Naive thymus-derived CD4-positive, alpha-beta T cell (primary cell): Measurements from ENCODE around the gene HPS4. TPM values are rescaled to one million over a fixed set of nuclear protein-coding genes. Genes with fewer than 3 reads are reported as not detected.

Experiments
- ATAC-seq: fragments of 150-1000 bp; cut with Tn5 transposase; 2 replicates; pipeline ENCODE4 v1.10.0; 2021; ENCODE audit warnings: mild to moderate bottlenecking, moderate library complexity
- CTCF ChIA-PET: fragments of 350-600 bp; sonication (Branson Sonifier 250); formaldehyde crosslinking; loops from one replicate; lab custom pipeline; 2021; ENCODE audit warnings: antibody characterized with exemption; lab: Charles Lee
- POLR2A ChIA-PET: fragments of 350-600 bp; sonication (Branson Sonifier 250); formaldehyde crosslinking; loops from one replicate; lab custom pipeline; 2021; ENCODE audit warnings: antibody characterized with exemption, inconsistent platforms; lab: Charles Lee
- DNase-seq, 9 donors: peaks; one replicate each; pipeline versions ENCODE4 v3.0.0 to v3.0.0-alpha.2; 2020 to 2022; ENCODE audit warnings: mixed read lengths in 1 of 9
- H3K27ac ChIP-seq: one replicate; pipeline ENCODE4 v1.7.0; 2013; ENCODE audit warnings: mild to moderate bottlenecking, low read depth, low read length, moderate library complexity
- H3K27me3 ChIP-seq, 2 donors: one replicate each; pipeline ENCODE4 v1.7.0; 2013; ENCODE audit warnings: low read length in 2 of 2, mild to moderate bottlenecking in 2 of 2, moderate library complexity in 2 of 2; ENCODE audit not compliant: control insufficient read depth in 2 of 2, insufficient read depth in 2 of 2
- H3K36me3 ChIP-seq, 3 experiments: 1 replicate in 2 of 3; 2 replicates in 1 of 3; pipeline ENCODE4 v1.7.0; 2013; ENCODE audit warnings: low read length in 3 of 3, mild to moderate bottlenecking in 3 of 3, moderate library complexity in 1 of 3; ENCODE audit not compliant: insufficient read depth in 3 of 3, control insufficient read depth in 2 of 3
- H3K4me1 ChIP-seq, 2 donors: one replicate each; pipeline ENCODE4 v1.7.0; 2013; ENCODE audit warnings: low read length in 2 of 2, mild to moderate bottlenecking in 2 of 2, moderate library complexity in 1 of 2; ENCODE audit not compliant: control insufficient read depth in 2 of 2, insufficient read depth in 2 of 2
- H3K4me3 ChIP-seq: 2 replicates; pipeline ENCODE4 v1.7.0; 2013; ENCODE audit warnings: mild to moderate bottlenecking, low read length
- H3K9me3 ChIP-seq, 3 experiments: 1 replicate in 2 of 3; 2 replicates in 1 of 3; pipeline ENCODE4 v1.7.0; 2013; ENCODE audit warnings: low read length in 3 of 3; ENCODE audit not compliant: control insufficient read depth in 2 of 3
- H3K27ac Mint-ChIP-seq, 9 donors: one replicate each; pipeline ENCODE4 v1.8.0; 2020 to 2022; ENCODE audit warnings: mixed read lengths in 9 of 9, mild to moderate bottlenecking in 8 of 9, moderate library complexity in 5 of 9, inconsistent platforms in 2 of 9
- H3K27me3 Mint-ChIP-seq, 5 donors: one replicate each; pipeline ENCODE4 v1.8.0; 2021 to 2022; ENCODE audit warnings: mixed read lengths in 5 of 5, mild to moderate bottlenecking in 1 of 5
- H3K36me3 Mint-ChIP-seq, 5 donors: one replicate each; pipeline ENCODE4 v1.8.0; 2020 to 2022; ENCODE audit warnings: mixed read lengths in 5 of 5, mild to moderate bottlenecking in 3 of 5, inconsistent platforms in 1 of 5
- H3K4me1 Mint-ChIP-seq, 7 donors: one replicate each; pipeline ENCODE4 v1.8.0; 2020 to 2022; ENCODE audit warnings: mixed read lengths in 7 of 7, mild to moderate bottlenecking in 3 of 7, inconsistent platforms in 1 of 7
- H3K4me3 Mint-ChIP-seq, 10 donors: one replicate each; pipeline ENCODE4 v1.8.0; 2020 to 2022; ENCODE audit warnings: mild to moderate bottlenecking in 10 of 10, mixed read lengths in 10 of 10, moderate library complexity in 6 of 10, inconsistent platforms in 2 of 10
- H3K9me3 Mint-ChIP-seq, 11 donors: one replicate each; pipeline ENCODE4 v1.8.0; 2020 to 2022; ENCODE audit warnings: mixed read lengths in 11 of 11, mild to moderate bottlenecking in 4 of 11, inconsistent platforms in 1 of 11, moderate library complexity in 1 of 11
- intact Hi-C, 2 donors: fragments of 100-400 bp; cut with micrococcal nuclease; formaldehyde crosslinking; loops; one replicate each; pipeline ENCODE4 v1.15.1; 2023
- polyA plus RNA-seq, 2 donors: library from polyadenylated mRNA; unstranded; fragments of 300-500 nt; fragmentation: Illumina TruSeq; gene quantifications; one replicate each; pipeline ENCODE4 v1.2.3, GENCODE V29; 2021
- total RNA-seq, 6 experiments: library from RNA in 5 of 6; stranded (reverse) in 5 of 6; gene quantifications; 1 replicate in 5 of 6; 2 replicates in 1 of 6; pipeline ENCODE4 v1.2.3 and lab custom pipeline; 2021 to 2026

The HPS4 gene
- total and polyA plus RNA-seq, 7 experiments from 2014 or later = 21.5 to 64.3 (median 53.6) TPM

DNA sequence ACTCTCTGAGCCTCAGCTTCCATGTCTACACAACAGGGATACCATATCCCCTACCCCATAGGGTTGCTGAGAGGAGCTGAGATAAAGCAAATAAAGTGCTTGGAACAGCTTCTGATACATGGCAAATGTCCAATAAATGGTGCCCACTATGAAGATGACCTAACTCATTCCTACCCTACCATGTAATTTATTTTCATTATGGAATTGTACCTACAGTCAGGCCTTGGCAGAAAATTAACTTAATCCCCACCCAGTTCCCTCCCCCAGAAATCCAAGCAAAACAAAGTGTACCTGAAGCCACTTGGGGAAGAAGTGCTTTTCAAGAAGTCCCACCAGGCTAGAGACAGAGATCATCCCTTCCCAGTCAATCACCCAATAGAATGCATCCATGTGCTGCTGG, 10.9 kb upstream of the HPS4 start:
- no peaks in the 10 kb centered on the region for H3K9me3 ChIP-seq
- H3K4me1 ChIP-seq = no peaks in the 10 kb centered on the region
- peaks cover 16 to 93% (median 56%) of the 10 kb centered on the region in 3 experiments for H3K36me3 ChIP-seq
- H3K36me3 Mint-ChIP-seq = peaks cover 14 to 51% (median 27%) of the 10 kb centered on the region in 5 donors
- intact Hi-C loops = no loop called here
- H3K4me3 Mint-ChIP-seq = no peak overlapping the region
- H3K27me3 Mint-ChIP-seq = no peaks in the 10 kb centered on the region
- peaks cover 0 to 15% (median 0%) of the 10 kb centered on the region in 7 donors for H3K4me1 Mint-ChIP-seq
- H3K27me3 ChIP-seq = no peaks in the 10 kb centered on the region
- H3K27ac ChIP-seq = no peak overlapping the region
- POLR2A ChIA-PET = interaction anchor here (1.6 kb wide), 1 partner anchor 11 kb away, joined by 8 read pairs; the partner anchor contains the start of genes HPS4 and SRRD
- CTCF ChIA-PET = interaction anchor here (1.3 kb wide), 1 partner anchor 8 kb away, joined by 3 read pairs; no protein-coding TSS in a partner anchor
- no peaks in the 10 kb centered on the region for H3K9me3 Mint-ChIP-seq
- H3K4me3 ChIP-seq = no peak overlapping the region
- H3K27ac Mint-ChIP-seq = peak overlapping the region in 2 of 9 donors; percentile 6 to 32
- ATAC-seq (no peak), DNase-seq (no peak)

DNA sequence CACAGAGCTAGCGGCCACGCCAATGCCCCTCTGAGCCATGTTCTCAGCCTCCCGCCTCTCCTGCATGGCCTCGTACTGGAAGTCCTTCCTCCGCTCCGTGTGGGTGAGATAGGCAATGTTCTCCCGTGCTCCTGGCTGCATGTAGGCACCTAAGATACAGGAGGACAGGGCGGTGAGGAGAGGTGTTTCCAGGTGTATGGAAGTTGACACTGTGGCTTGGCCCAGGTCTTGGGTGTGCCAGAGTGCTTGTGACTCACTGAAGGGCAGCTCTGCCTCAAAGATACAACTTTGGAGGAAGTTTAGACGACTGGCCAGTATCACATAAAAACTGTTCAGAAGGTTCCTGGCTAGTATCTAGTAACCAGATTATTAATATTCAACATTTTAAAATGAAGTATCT, 8.6 kb upstream of the HPS4 start:
- ATAC-seq (no peak), DNase-seq (no peak)
- Histone ChIP-seq H3K4me3 (no peak overlapping the region), H3K4me1 (no peaks in the 10 kb centered on the region), H3K36me3 (peaks cover 19 to 98% (median 48%) of the 10 kb centered on the region in 3 experiments), H3K27me3 (no peaks in the 10 kb centered on the region), H3K9me3 (no peaks in the 10 kb centered on the region), H3K27ac (no peak overlapping the region)
- intact Hi-C loops = no loop called here
- H3K36me3 Mint-ChIP-seq = peaks cover 16 to 55% (median 29%) of the 10 kb centered on the region in 5 donors
- no peaks in the 10 kb centered on the region for H3K9me3 Mint-ChIP-seq
- ChIA-PET CTCF (no interaction called here), POLR2A (interaction anchor here (1.0 kb wide), 1 partner anchor 8 kb away, joined by 11 read pairs; the partner anchor contains the start of genes HPS4 and SRRD)
- H3K4me3 Mint-ChIP-seq = no peak overlapping the region
- peak overlapping the region in 1 of 9 donors; percentile 43 for H3K27ac Mint-ChIP-seq
- no peaks in the 10 kb centered on the region for H3K27me3 Mint-ChIP-seq
- H3K4me1 Mint-ChIP-seq = peaks cover 0 to 15% (median 0%) of the 10 kb centered on the region in 7 donors

DNA sequence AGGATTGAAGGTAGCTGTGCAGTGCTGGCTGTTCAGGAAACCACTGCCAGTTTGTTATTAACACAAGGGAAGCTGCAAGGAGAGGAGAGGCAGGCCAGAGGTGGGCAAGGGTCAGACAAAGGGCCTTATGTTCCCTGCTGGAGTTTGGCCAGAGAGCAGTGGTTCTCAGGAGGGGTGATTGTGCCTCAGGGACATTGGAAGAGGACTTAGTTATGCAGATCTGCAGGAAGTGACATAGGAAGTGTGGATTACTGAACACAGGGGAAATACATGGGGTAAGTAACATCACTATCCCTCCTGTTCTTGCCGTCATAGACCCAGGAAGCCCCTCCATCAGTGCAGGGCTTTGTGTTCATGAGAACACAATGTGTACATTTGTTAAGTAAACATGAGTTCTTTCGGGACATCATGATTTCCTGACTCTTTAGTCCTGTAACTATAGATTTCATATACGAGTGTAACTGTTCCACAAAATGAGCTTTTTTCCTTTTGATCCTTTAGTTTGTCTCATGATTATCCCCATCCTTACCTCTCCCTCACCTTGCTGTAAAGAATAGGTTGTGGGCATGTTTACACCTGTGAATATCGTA, 6.0 kb upstream of the HPS4 start:
- intact Hi-C loops = loop anchor here in 1 of 2 donors (10.0 kb wide), 1 partner anchor 1935 kb away; the partner anchor contains the start of genes GUCD1 and SNRPD3
- H3K4me1 ChIP-seq = peaks cover 5 to 8% of the 10 kb centered on the region in 2 donors
- H3K9me3 Mint-ChIP-seq = no peaks in the 10 kb centered on the region

DNA sequence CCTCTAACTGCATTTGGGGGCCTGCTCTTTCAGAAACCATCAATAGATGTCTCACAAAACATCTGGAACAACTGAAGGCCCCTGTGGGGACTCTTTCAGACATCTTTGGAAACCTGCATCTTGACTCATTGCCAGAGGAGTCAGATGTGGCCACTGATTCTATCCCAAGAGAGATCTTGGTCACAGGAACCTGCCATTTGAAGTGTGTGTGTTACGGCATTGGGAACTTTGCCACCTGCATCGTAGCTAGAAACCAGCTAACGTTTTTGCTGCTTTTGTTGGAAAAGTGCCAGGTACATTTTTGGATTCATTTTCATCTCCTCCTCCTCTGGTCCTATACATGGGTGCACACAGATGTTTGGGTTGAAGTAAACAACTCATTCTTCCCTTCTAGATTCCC, 4.4 kb upstream of the HPS4 start:
- Mint-ChIP-seq H3K36me3 (peaks cover 8 to 29% (median 12%) of the 10 kb centered on the region in 5 donors), H3K27me3 (no peaks in the 10 kb centered on the region), H3K9me3 (peaks cover 0 to 6% (median 0%) of the 10 kb centered on the region in 11 donors), H3K4me1 (peaks cover 12 to 34% (median 28%) of the 10 kb centered on the region in 7 donors), H3K4me3 (no peak overlapping the region), H3K27ac (peak overlapping the region in 2 of 9 donors; percentile 32 to 46)
- intact Hi-C loops = loop anchor here in 1 of 2 donors (10.0 kb wide), 1 partner anchor 1933 kb away; the partner anchor contains the start of genes GUCD1 and SNRPD3
- ChIA-PET CTCF (no interaction called here), POLR2A (no interaction called here)
- H3K4me3 ChIP-seq = no peak overlapping the region
- no peak for ATAC-seq
- no peak for DNase-seq
- peaks cover 8 to 15% of the 10 kb centered on the region in 2 donors for H3K4me1 ChIP-seq
- H3K27me3 ChIP-seq = no peaks in the 10 kb centered on the region
- peaks cover 10 to 59% (median 24%) of the 10 kb centered on the region in 3 experiments for H3K36me3 ChIP-seq
- no peaks in the 10 kb centered on the region for H3K9me3 ChIP-seq
- H3K27ac ChIP-seq = no peak overlapping the region

More for the DNA sequence above, 6.0 kb upstream of the HPS4 start:
- no peak overlapping the region for H3K4me3 Mint-ChIP-seq
- no peaks in the 10 kb centered on the region for H3K27me3 ChIP-seq
- H3K27ac Mint-ChIP-seq = peak overlapping the region in 6 of 9 donors; percentile 9 to 89 (median 34)
- CTCF ChIA-PET = no interaction called here
- POLR2A ChIA-PET = interaction anchor here (0.8 to 1.1 kb wide), 3 partner anchors 9 to 157 kb away, joined by 3 to 5 read pairs (median 3); no protein-coding TSS in a partner anchor
- no peak overlapping the region for H3K4me3 ChIP-seq
- ATAC-seq (no peak), DNase-seq (no peak)
- no peak overlapping the region for H3K27ac ChIP-seq
- H3K36me3 Mint-ChIP-seq = peaks cover 12 to 40% (median 21%) of the 10 kb centered on the region in 5 donors
- peaks cover 10 to 71% (median 37%) of the 10 kb centered on the region in 3 experiments for H3K36me3 ChIP-seq
- H3K4me1 Mint-ChIP-seq = peaks cover 9 to 32% (median 19%) of the 10 kb centered on the region in 7 donors
- no peaks in the 10 kb centered on the region for H3K9me3 ChIP-seq
- no peaks in the 10 kb centered on the region for H3K27me3 Mint-ChIP-seq

DNA sequence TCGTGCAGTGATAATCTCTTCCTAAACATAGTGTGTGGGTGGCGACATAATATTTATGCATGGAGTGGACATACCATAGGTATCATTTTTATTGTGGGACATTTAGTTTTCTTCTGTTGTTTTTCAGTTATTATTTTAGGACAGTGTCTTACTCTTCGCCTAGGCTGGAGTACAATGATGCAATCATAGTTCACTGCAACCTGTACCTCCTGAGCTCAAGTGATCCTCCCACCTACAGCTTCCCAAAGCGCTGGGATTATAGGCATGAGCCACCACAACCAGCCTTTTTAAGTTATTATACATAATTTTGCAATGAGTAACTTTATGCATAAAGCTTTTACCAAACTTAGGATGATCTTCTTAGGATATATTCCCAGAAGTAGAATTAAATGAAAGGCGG, 2.8 kb upstream of the HPS4 start:
- Mint-ChIP-seq H3K4me1 (peaks cover 25 to 50% (median 44%) of the 10 kb centered on the region in 7 donors), H3K27me3 (no peaks in the 10 kb centered on the region), H3K4me3 (peak overlapping the region in 3 of 10 donors; percentile 23 to 48 (median 29)), H3K36me3 (peaks cover 4 to 29% (median 8%) of the 10 kb centered on the region in 5 donors), H3K27ac (peak overlapping the region in 3 of 9 donors; percentile 66 to 98 (median 69)), H3K9me3 (peaks cover 0 to 6% (median 0%) of the 10 kb centered on the region in 11 donors)
- no peak for DNase-seq
- ChIA-PET POLR2A (interaction anchor here (1.1 to 5.0 kb wide), 2 partner anchors 26 to 76 kb away, joined by 3 to 47 read pairs; partner anchors contain the start of gene TFIP11), CTCF (no interaction called here)
- H3K27ac ChIP-seq = no peak overlapping the region
- intact Hi-C loops = loop anchor here in 1 of 2 donors (10.0 kb wide), 1 partner anchor 1932 kb away; the partner anchor contains the start of genes GUCD1 and SNRPD3
- peaks cover 14 to 31% of the 10 kb centered on the region in 2 donors for H3K4me1 ChIP-seq
- no peak for ATAC-seq
- no peaks in the 10 kb centered on the region for H3K27me3 ChIP-seq
- H3K36me3 ChIP-seq = peaks cover 7 to 43% (median 12%) of the 10 kb centered on the region in 3 experiments
- no peaks in the 10 kb centered on the region for H3K9me3 ChIP-seq
- no peak overlapping the region for H3K4me3 ChIP-seq

DNA sequence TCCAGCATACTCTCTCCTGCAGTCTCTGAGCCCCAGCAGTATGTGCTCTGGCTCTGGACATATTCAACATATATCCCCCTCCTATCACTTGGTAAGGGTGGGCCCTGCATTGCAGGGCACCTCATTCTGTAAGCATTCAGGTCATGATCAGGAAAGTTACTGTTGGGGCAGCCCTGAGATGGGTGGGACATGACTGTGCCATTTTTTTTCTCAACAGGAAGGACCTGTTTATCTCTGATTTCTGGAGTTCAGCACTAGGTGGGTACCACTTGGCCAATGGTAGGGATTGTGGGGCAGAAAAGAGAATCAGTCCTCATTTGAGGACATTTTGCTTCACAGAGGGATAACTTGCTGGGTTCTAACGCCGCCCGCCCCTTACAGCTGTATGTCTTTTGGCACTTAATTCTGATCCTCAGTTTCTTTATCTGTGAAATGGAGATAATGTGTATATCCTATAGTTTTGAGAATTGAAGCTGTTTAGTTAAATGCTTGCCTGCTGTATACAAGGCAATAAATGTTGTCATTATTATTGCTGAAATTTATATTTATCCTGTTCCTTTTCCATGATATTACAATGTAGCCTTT, 2.3 kb upstream of the HPS4 start:
- peaks cover 6 to 38% (median 7%) of the 10 kb centered on the region in 3 experiments for H3K36me3 ChIP-seq
- Mint-ChIP-seq H3K27me3 (no peaks in the 10 kb centered on the region), H3K4me3 (peak overlapping the region in 8 of 10 donors; percentile 42 to 91 (median 63)), H3K9me3 (peaks cover 0 to 6% (median 0%) of the 10 kb centered on the region in 11 donors), H3K4me1 (peaks cover 28 to 55% (median 49%) of the 10 kb centered on the region in 7 donors), H3K27ac (peak overlapping the region in 7 of 9 donors; percentile 17 to 98 (median 74)), H3K36me3 (peaks cover 4 to 27% (median 8%) of the 10 kb centered on the region in 5 donors)
- ATAC-seq = no peak
- DNase-seq = no peak
- no peak overlapping the region for H3K4me3 ChIP-seq
- H3K4me1 ChIP-seq = peaks cover 14 to 36% of the 10 kb centered on the region in 2 donors
- no peak overlapping the region for H3K27ac ChIP-seq
- no peaks in the 10 kb centered on the region for H3K27me3 ChIP-seq
- POLR2A ChIA-PET = interaction anchor here (1.1 to 5.0 kb wide), 3 partner anchors 26 to 188 kb away, joined by 3 to 54 read pairs (median 47); partner anchors contain the start of gene TFIP11
- no peaks in the 10 kb centered on the region for H3K9me3 ChIP-seq
- CTCF ChIA-PET = no interaction called here
- intact Hi-C loops = loop anchor here in 1 of 2 donors (10.0 kb wide), 1 partner anchor 1931 kb away; the partner anchor contains the start of genes GUCD1 and SNRPD3
